Measurements from ENCODE around the gene FBXO15. TPM values are rescaled to one million over a fixed set of nuclear protein-coding genes. Genes with fewer than 3 reads are reported as not detected.
A peak's percentile ranks its signal among the peaks of the same experiment; 100 is the strongest.

FBXO15 gene
- total RNA-seq, 2 donors from 2014 or later = 0.63 to 0.75 TPM

- peaks cover 11% of the 10 kb centered on the region for H3K4me1 Mint-ChIP-seq
- H3K9me3 ChIP-seq (ENCODE audit: control insufficient read depth, low read length, poor library complexity, severe bottlenecking) = no peaks in the 10 kb centered on the region
- no peak overlapping the region for H3K27ac Mint-ChIP-seq
- DNase-seq = no peak
- ATAC-seq = no peak
- H3K27me3 Mint-ChIP-seq = peaks cover 13% of the 10 kb centered on the region
- H3K36me3 Mint-ChIP-seq (ENCODE audit: low read depth) = peaks cover 2% of the 10 kb centered on the region
- peak overlapping the region; percentile 45 for H3K4me3 Mint-ChIP-seq
Measured at GRCh38 chr18:74082742-74083556, 64.7 kb downstream of the FBXO15 start.

- DNase-seq (no peak), ATAC-seq (peak; percentile 84)
Measured at GRCh38 chr18:74081966-74082741, 65.5 kb downstream of the FBXO15 start.

GRCh38 chr18:74078257-74078656, 69.4 kb downstream of the FBXO15 start:
- ATAC-seq = no peak
- DNase-seq = no peak
- no peak overlapping the region for H3K27ac Mint-ChIP-seq
- H3K36me3 Mint-ChIP-seq (ENCODE audit: low read depth) = peaks cover 2% of the 10 kb centered on the region
- no peaks in the 10 kb centered on the region for H3K9me3 ChIP-seq (ENCODE audit: control insufficient read depth, low read length, poor library complexity, severe bottlenecking)
- peak overlapping the region; percentile 63 for H3K4me3 Mint-ChIP-seq
- H3K4me1 Mint-ChIP-seq = peaks cover 11% of the 10 kb centered on the region
- H3K27me3 Mint-ChIP-seq = peaks cover 13% of the 10 kb centered on the region

More at GRCh38 chr18:74081966-74082741, 65.5 kb downstream of the FBXO15 start:
- Mint-ChIP-seq H3K4me3 (peak overlapping the region; percentile 45), H3K36me3 (ENCODE audit: low read depth) (peaks cover 2% of the 10 kb centered on the region), H3K4me1 (peaks cover 11% of the 10 kb centered on the region), H3K27me3 (peaks cover 13% of the 10 kb centered on the region), H3K27ac (no peak overlapping the region)
- no peaks in the 10 kb centered on the region for H3K9me3 ChIP-seq (ENCODE audit: control insufficient read depth, low read length, poor library complexity, severe bottlenecking)

GRCh38 chr18:74074668-74075564, 72.7 kb downstream of the FBXO15 start:
- H3K27ac Mint-ChIP-seq = no peak overlapping the region
- H3K36me3 Mint-ChIP-seq (ENCODE audit: low read depth) = peaks cover 2% of the 10 kb centered on the region
- DNase-seq (no peak), ATAC-seq (no peak)
- no peak overlapping the region for H3K4me3 Mint-ChIP-seq
- H3K9me3 ChIP-seq (ENCODE audit: control insufficient read depth, low read length, poor library complexity, severe bottlenecking) = no peaks in the 10 kb centered on the region
- peaks cover 26% of the 10 kb centered on the region for H3K27me3 Mint-ChIP-seq
- peaks cover 2% of the 10 kb centered on the region for H3K4me1 Mint-ChIP-seq

GRCh38 chr18:74073957-74074667, 73.5 kb downstream of the FBXO15 start:
- H3K4me3 Mint-ChIP-seq = no peak overlapping the region
- no peaks in the 10 kb centered on the region for H3K9me3 ChIP-seq (ENCODE audit: control insufficient read depth, low read length, poor library complexity, severe bottlenecking)
- peaks cover 30% of the 10 kb centered on the region for H3K27me3 Mint-ChIP-seq
- DNase-seq (no peak), ATAC-seq (no peak)
- H3K27ac Mint-ChIP-seq = no peak overlapping the region
- H3K4me1 Mint-ChIP-seq = peaks cover 2% of the 10 kb centered on the region
- peaks cover 2% of the 10 kb centered on the region for H3K36me3 Mint-ChIP-seq (ENCODE audit: low read depth)

- no peaks in the 10 kb centered on the region for H3K36me3 Mint-ChIP-seq (ENCODE audit: low read depth)
- no peak overlapping the region for H3K4me3 Mint-ChIP-seq
- H3K27ac Mint-ChIP-seq = no peak overlapping the region
- H3K27me3 Mint-ChIP-seq = peaks cover 48% of the 10 kb centered on the region
- H3K9me3 ChIP-seq (ENCODE audit: control insufficient read depth, low read length, poor library complexity, severe bottlenecking) = no peaks in the 10 kb centered on the region
- DNase-seq (no peak), ATAC-seq (no peak)
- peaks cover 2% of the 10 kb centered on the region for H3K4me1 Mint-ChIP-seq
Measured at GRCh38 chr18:74069178-74070050, 78.2 kb downstream of the FBXO15 start.

GRCh38 chr18:74068296-74068695, 79.3 kb downstream of the FBXO15 start:
- Mint-ChIP-seq H3K27me3 (peaks cover 59% of the 10 kb centered on the region), H3K36me3 (ENCODE audit: low read depth) (no peaks in the 10 kb centered on the region), H3K4me3 (no peak overlapping the region), H3K27ac (no peak overlapping the region), H3K4me1 (peaks cover 2% of the 10 kb centered on the region)
- DNase-seq (no peak), ATAC-seq (no peak)
- H3K9me3 ChIP-seq (ENCODE audit: control insufficient read depth, low read length, poor library complexity, severe bottlenecking) = no peaks in the 10 kb centered on the region

- H3K9me3 ChIP-seq (ENCODE audit: control insufficient read depth, low read length, poor library complexity, severe bottlenecking) = no peaks in the 10 kb centered on the region
- H3K4me1 Mint-ChIP-seq = peaks cover 2% of the 10 kb centered on the region
- ATAC-seq (no peak), DNase-seq (no peak)
- H3K27me3 Mint-ChIP-seq = peaks cover 60% of the 10 kb centered on the region
- H3K4me3 Mint-ChIP-seq = no peak overlapping the region
- H3K27ac Mint-ChIP-seq = no peak overlapping the region
- no peaks in the 10 kb centered on the region for H3K36me3 Mint-ChIP-seq (ENCODE audit: low read depth)
Measured at GRCh38 chr18:74066018-74066417, 81.6 kb downstream of the FBXO15 start.

- Mint-ChIP-seq H3K27me3 (peaks cover 61% of the 10 kb centered on the region), H3K4me1 (peaks cover 2% of the 10 kb centered on the region), H3K27ac (no peak overlapping the region), H3K36me3 (ENCODE audit: low read depth) (no peaks in the 10 kb centered on the region), H3K4me3 (no peak overlapping the region)
- DNase-seq (no peak), ATAC-seq (no peak)
- no peaks in the 10 kb centered on the region for H3K9me3 ChIP-seq (ENCODE audit: control insufficient read depth, low read length, poor library complexity, severe bottlenecking)
Measured at GRCh38 chr18:74065366-74065765, 82.3 kb downstream of the FBXO15 start.

- H3K9me3 ChIP-seq (ENCODE audit: control insufficient read depth, low read length, poor library complexity, severe bottlenecking) = no peaks in the 10 kb centered on the region
- Mint-ChIP-seq H3K27me3 (peaks cover 61% of the 10 kb centered on the region), H3K27ac (no peak overlapping the region), H3K4me1 (peaks cover 2% of the 10 kb centered on the region), H3K4me3 (no peak overlapping the region), H3K36me3 (ENCODE audit: low read depth) (no peaks in the 10 kb centered on the region)
- ATAC-seq = no peak
- no peak for DNase-seq
Measured at GRCh38 chr18:74064510-74064909, 83.1 kb downstream of the FBXO15 start.

- Mint-ChIP-seq H3K4me3 (no peak overlapping the region), H3K27ac (no peak overlapping the region), H3K36me3 (ENCODE audit: low read depth) (no peaks in the 10 kb centered on the region), H3K4me1 (peaks cover 2% of the 10 kb centered on the region), H3K27me3 (peaks cover 56% of the 10 kb centered on the region)
- no peaks in the 10 kb centered on the region for H3K9me3 ChIP-seq (ENCODE audit: control insufficient read depth, low read length, poor library complexity, severe bottlenecking)
- ATAC-seq (no peak), DNase-seq (no peak)
Measured at GRCh38 chr18:74063557-74063956, 84.1 kb downstream of the FBXO15 start.

GRCh38 chr18:74063023-74063422, 84.6 kb downstream of the FBXO15 start:
- Mint-ChIP-seq H3K4me1 (peaks cover 2% of the 10 kb centered on the region), H3K27ac (no peak overlapping the region), H3K27me3 (peaks cover 56% of the 10 kb centered on the region), H3K4me3 (no peak overlapping the region), H3K36me3 (ENCODE audit: low read depth) (no peaks in the 10 kb centered on the region)
- DNase-seq (no peak), ATAC-seq (no peak)
- H3K9me3 ChIP-seq (ENCODE audit: control insufficient read depth, low read length, poor library complexity, severe bottlenecking) = no peaks in the 10 kb centered on the region
